ENCODE measurements around the gene BCAS1. TPM values are rescaled to one million over a fixed set of nuclear protein-coding genes. Genes with fewer than 3 reads are reported as not detected.

Gene BCAS1
- total and polyA plus RNA-seq, 2 donors: 0.38 to 1.5 TPM

DNA sequence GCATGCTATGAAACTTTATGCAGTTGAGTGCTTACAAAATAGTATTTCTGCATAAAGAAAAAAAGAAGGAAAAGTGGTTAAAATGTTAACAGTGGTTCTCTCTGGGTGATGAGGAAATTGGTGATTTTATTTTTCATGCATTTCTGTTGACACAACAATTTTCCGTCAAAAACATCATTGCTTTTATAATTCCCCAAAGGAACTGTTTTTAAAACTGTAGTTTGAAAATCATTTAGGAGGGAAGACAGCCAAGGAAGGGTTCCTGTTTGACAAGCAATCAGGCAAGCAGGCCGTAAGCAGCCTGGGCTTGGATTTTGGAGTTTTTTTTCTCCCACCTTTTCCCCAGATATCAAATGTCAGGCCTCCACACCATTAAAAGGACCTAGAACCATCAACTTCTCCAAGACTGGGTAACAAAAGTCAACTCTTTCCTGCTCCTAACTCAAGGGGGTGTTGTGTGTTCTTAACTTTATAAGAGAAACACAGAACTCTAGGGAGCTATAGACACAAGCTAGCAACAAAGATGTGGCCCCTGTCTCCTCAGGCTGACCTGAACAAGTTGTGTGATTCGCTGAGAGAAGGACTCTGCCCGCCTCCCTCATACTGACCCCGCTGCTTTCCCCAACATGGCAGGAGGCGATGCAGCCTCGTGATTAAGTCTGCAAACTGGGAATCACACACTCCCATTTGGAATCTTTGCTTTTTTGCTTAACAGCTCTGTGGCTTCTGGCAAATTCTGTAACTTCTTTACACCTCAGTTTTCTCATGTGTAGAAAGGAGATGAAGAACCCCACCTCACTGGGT lies 146.6 kb downstream of the BCAS1 start:
- peaks cover 0 to 3% of the 10 kb centered on the region in 2 donors for H3K4me1 ChIP-seq (ENCODE audit: control insufficient read depth in 2 of 2, insufficient read depth in 2 of 2, low read length in 2 of 2)
- 97% methylated on average over 7 of the region's 7 CpGs for WGBS
- H3K36me3 ChIP-seq (ENCODE audit: control insufficient read depth in 2 of 2, insufficient read depth in 2 of 2, low read length in 1 of 2): no peaks in the 10 kb centered on the region
- no peak overlapping the region for H3K4me3 ChIP-seq (ENCODE audit: low read length in 2 of 2)
- no peaks in the 10 kb centered on the region for H3K27me3 ChIP-seq (ENCODE audit: control insufficient read depth in 2 of 2, insufficient read depth in 1 of 2, low read length in 1 of 2)
- peak overlapping the region in 1 of 2 donors; percentile 59 for H3K27ac ChIP-seq (ENCODE audit: low read depth in 1 of 2, low read length in 1 of 2)
- DNase-seq (ENCODE audit: low read depth in 6 of 9, low spot score in 9 of 9): no peak
- no peaks in the 10 kb centered on the region for H3K9me3 ChIP-seq (ENCODE audit: control insufficient read depth in 2 of 2, insufficient read depth in 1 of 2, low read length in 1 of 2)

DNA sequence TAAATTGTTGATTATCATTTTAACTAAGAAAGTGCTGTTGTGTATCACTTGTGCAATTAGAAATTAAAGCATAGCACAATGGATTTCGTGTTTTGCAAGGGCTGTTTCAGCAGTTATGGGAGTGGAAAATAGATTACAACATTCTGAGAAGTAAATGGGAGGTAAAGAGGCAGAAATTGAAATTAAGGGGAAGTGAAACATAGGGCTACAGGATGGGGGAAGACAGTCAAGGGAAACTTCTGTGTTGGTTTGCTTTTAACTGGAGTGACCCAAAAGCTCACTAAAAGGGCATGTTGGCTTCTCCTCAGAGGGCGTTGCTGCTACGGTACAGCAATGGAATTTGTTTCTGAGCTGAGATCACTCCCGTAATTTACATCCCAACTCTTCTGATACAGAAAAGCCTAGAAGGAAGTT lies 147.5 kb downstream of the BCAS1 start:
- 45% methylated on average over 4 of the region's 4 CpGs for WGBS
- peaks cover 0 to 3% of the 10 kb centered on the region in 2 donors for H3K4me1 ChIP-seq (ENCODE audit: control insufficient read depth in 2 of 2, insufficient read depth in 2 of 2, low read length in 2 of 2)

DNA sequence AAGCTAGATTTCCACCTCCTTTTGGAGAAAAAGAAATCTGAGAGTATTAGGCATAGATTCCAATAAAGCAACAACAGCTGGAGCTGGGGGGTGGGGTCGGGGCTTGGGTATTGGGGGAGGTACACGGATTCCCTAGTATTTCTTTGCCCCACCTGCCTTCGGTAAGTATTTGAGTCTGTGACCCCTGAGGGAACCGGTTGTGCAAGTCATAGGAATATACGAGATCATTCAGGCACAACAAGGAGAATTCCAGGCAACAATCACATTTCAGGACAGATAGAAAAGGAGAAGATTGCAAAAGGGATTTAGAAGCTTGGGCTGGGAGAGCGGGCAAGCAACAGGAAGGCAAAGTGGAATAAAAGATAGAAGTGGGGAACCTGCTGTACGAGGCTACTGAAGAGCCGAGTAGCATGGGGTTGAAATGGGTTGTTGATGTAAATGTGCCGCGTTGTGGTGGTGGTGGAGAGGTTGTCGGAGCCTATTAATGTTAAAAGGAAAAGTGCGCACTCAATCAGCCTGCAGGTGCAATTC lies 148.9 kb downstream of the BCAS1 start:
- Histone ChIP-seq H3K27ac (ENCODE audit: low read depth in 1 of 2, low read length in 1 of 2) (no peak overlapping the region), H3K27me3 (ENCODE audit: control insufficient read depth in 2 of 2, insufficient read depth in 1 of 2, low read length in 1 of 2) (no peaks in the 10 kb centered on the region), H3K36me3 (ENCODE audit: control insufficient read depth in 2 of 2, insufficient read depth in 2 of 2, low read length in 1 of 2) (no peaks in the 10 kb centered on the region), H3K4me1 (ENCODE audit: control insufficient read depth in 2 of 2, insufficient read depth in 2 of 2, low read length in 2 of 2) (peaks cover 0 to 9% of the 10 kb centered on the region in 2 donors), H3K4me3 (ENCODE audit: low read length in 2 of 2) (no peak overlapping the region), H3K9me3 (ENCODE audit: control insufficient read depth in 2 of 2, insufficient read depth in 1 of 2, low read length in 1 of 2) (no peaks in the 10 kb centered on the region)
- DNase-seq (ENCODE audit: low read depth in 6 of 9, low spot score in 9 of 9): no peak
- 97% methylated on average over 12 of the region's 12 CpGs for WGBS

More for the DNA sequence above, 147.5 kb downstream of the BCAS1 start:
- no peaks in the 10 kb centered on the region for H3K36me3 ChIP-seq (ENCODE audit: control insufficient read depth in 2 of 2, insufficient read depth in 2 of 2, low read length in 1 of 2)
- no peaks in the 10 kb centered on the region for H3K9me3 ChIP-seq (ENCODE audit: control insufficient read depth in 2 of 2, insufficient read depth in 1 of 2, low read length in 1 of 2)
- H3K27me3 ChIP-seq (ENCODE audit: control insufficient read depth in 2 of 2, insufficient read depth in 1 of 2, low read length in 1 of 2): no peaks in the 10 kb centered on the region
- H3K27ac ChIP-seq (ENCODE audit: low read depth in 1 of 2, low read length in 1 of 2): peak overlapping the region in 1 of 2 donors; percentile 65
- no peak for DNase-seq (ENCODE audit: low read depth in 6 of 9, low spot score in 9 of 9)
- H3K4me3 ChIP-seq (ENCODE audit: low read length in 2 of 2): no peak overlapping the region

DNA sequence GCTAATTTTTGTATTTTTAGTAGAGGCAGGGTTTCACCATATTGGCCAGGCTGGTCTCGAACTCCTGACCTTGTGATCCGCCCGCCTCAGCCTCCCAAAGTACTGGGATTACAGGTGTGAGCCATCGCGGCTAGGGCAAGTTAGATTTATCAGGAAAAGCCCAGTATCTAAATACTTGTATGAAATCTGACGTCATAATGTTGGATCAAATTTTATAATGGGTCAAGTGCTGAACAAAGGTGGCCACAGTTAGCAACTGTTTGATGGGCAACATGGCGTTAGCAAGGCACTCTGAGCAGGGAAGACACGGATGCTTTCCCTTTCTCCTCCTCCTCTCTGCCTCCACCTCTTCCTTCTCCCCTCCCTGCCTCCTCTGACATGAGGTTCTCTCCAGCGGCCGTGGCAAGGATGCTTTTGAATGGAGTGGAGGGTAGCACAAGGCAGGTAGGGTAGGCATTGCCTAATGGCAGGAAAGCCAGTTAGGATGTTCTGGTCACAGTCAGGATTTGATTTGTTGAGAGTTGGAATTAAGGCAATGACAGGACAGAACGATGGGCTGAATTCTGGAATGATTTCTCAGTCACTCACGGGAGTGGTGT lies 149.6 kb downstream of the BCAS1 start:
- no peak for DNase-seq (ENCODE audit: low read depth in 6 of 9, low spot score in 9 of 9)
- Histone ChIP-seq H3K36me3 (ENCODE audit: control insufficient read depth in 2 of 2, insufficient read depth in 2 of 2, low read length in 1 of 2) (no peaks in the 10 kb centered on the region), H3K27ac (ENCODE audit: low read depth in 1 of 2, low read length in 1 of 2) (no peak overlapping the region), H3K9me3 (ENCODE audit: control insufficient read depth in 2 of 2, insufficient read depth in 1 of 2, low read length in 1 of 2) (no peaks in the 10 kb centered on the region), H3K4me1 (ENCODE audit: control insufficient read depth in 2 of 2, insufficient read depth in 2 of 2, low read length in 2 of 2) (peaks cover 3 to 15% of the 10 kb centered on the region in 2 donors), H3K27me3 (ENCODE audit: control insufficient read depth in 2 of 2, insufficient read depth in 1 of 2, low read length in 1 of 2) (no peaks in the 10 kb centered on the region), H3K4me3 (ENCODE audit: low read length in 2 of 2) (no peak overlapping the region)
- WGBS: 95% methylated on average over 12 of the region's 12 CpGs

DNA sequence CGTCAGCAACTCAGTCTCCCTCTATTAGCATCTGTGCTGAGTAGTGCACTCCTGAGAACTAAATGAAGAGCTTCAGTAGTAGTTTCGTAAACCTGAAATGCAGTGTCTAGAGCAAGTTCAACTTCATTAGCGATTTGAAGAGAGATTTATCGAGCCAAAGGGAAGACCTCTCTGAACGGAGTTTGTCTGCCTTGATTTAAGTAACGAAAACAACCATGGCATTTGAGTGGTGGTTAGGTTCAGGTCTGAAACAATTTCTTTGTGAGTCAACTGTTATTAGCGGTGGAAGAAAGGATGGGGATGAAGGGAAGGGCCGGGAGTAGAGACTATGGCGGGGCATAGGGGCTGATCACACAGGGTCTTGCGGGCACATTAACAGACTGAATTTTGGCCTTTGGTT lies 150.5 kb downstream of the BCAS1 start:
- H3K9me3 ChIP-seq (ENCODE audit: control insufficient read depth in 2 of 2, insufficient read depth in 1 of 2, low read length in 1 of 2): no peaks in the 10 kb centered on the region
- H3K27ac ChIP-seq (ENCODE audit: low read depth in 1 of 2, low read length in 1 of 2): no peak overlapping the region
- no peak for DNase-seq (ENCODE audit: low read depth in 6 of 9, low spot score in 9 of 9)
- H3K27me3 ChIP-seq (ENCODE audit: control insufficient read depth in 2 of 2, insufficient read depth in 1 of 2, low read length in 1 of 2): no peaks in the 10 kb centered on the region
- H3K36me3 ChIP-seq (ENCODE audit: control insufficient read depth in 2 of 2, insufficient read depth in 2 of 2, low read length in 1 of 2): no peaks in the 10 kb centered on the region
- 98% methylated on average over 10 of the region's 10 CpGs for WGBS
- no peak overlapping the region for H3K4me3 ChIP-seq (ENCODE audit: low read length in 2 of 2)
- H3K4me1 ChIP-seq (ENCODE audit: control insufficient read depth in 2 of 2, insufficient read depth in 2 of 2, low read length in 2 of 2): peaks cover 6 to 21% of the 10 kb centered on the region in 2 donors

DNA sequence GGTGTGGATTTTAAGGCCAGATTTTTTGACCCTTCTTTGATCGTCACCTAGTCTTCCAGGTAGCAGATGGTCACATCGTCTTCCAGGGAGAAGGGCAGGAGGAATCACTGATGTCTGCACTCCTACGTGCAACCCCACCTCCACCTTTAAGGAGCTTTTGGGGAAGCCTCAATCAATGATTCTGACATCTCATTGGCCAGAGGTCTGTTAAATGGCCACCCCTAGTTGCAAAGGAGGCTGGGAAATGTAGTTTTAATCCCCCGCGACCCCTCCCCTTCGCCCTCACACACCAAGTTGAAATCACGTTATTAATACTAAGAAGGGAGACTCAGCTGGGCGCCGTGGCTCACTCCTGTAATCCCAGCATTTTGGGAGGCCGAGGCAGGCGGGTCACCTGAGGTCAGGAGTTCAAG lies 151.4 kb downstream of the BCAS1 start:
- Histone ChIP-seq H3K27ac (ENCODE audit: low read depth in 1 of 2, low read length in 1 of 2) (no peak overlapping the region), H3K27me3 (ENCODE audit: control insufficient read depth in 2 of 2, insufficient read depth in 1 of 2, low read length in 1 of 2) (no peaks in the 10 kb centered on the region), H3K9me3 (ENCODE audit: control insufficient read depth in 2 of 2, insufficient read depth in 1 of 2, low read length in 1 of 2) (no peaks in the 10 kb centered on the region), H3K36me3 (ENCODE audit: control insufficient read depth in 2 of 2, insufficient read depth in 2 of 2, low read length in 1 of 2) (no peaks in the 10 kb centered on the region), H3K4me3 (ENCODE audit: low read length in 2 of 2) (no peak overlapping the region), H3K4me1 (ENCODE audit: control insufficient read depth in 2 of 2, insufficient read depth in 2 of 2, low read length in 2 of 2) (peaks cover 11 to 31% of the 10 kb centered on the region in 2 donors)
- DNase-seq (ENCODE audit: low read depth in 6 of 9, low spot score in 9 of 9): peak in 1 of 9 donors; percentile 34
- 92% methylated on average over 11 of the region's 11 CpGs for WGBS

DNA sequence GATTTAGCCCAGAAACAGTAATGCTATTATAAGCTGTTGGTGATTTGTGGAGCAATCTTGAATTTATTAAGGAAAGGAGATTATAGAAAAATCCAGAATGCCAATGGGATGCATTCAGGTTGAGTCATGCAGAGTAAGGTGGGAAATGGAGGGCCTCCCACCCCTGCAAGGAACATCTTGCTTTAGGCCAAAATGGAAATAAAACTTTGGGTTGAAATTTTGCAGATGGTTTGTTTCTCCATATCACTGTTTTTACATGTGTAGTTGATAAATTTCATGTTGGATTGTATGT lies 152.4 kb downstream of the BCAS1 start:
- Histone ChIP-seq H3K4me1 (ENCODE audit: control insufficient read depth in 2 of 2, insufficient read depth in 2 of 2, low read length in 2 of 2) (peaks cover 11 to 31% of the 10 kb centered on the region in 2 donors), H3K27ac (ENCODE audit: low read depth in 1 of 2, low read length in 1 of 2) (no peak overlapping the region), H3K36me3 (ENCODE audit: control insufficient read depth in 2 of 2, insufficient read depth in 2 of 2, low read length in 1 of 2) (no peaks in the 10 kb centered on the region), H3K27me3 (ENCODE audit: control insufficient read depth in 2 of 2, insufficient read depth in 1 of 2, low read length in 1 of 2) (no peaks in the 10 kb centered on the region), H3K4me3 (ENCODE audit: low read length in 2 of 2) (no peak overlapping the region), H3K9me3 (ENCODE audit: control insufficient read depth in 2 of 2, insufficient read depth in 1 of 2, low read length in 1 of 2) (no peaks in the 10 kb centered on the region)
- no peak for DNase-seq (ENCODE audit: low read depth in 6 of 9, low spot score in 9 of 9)

DNA sequence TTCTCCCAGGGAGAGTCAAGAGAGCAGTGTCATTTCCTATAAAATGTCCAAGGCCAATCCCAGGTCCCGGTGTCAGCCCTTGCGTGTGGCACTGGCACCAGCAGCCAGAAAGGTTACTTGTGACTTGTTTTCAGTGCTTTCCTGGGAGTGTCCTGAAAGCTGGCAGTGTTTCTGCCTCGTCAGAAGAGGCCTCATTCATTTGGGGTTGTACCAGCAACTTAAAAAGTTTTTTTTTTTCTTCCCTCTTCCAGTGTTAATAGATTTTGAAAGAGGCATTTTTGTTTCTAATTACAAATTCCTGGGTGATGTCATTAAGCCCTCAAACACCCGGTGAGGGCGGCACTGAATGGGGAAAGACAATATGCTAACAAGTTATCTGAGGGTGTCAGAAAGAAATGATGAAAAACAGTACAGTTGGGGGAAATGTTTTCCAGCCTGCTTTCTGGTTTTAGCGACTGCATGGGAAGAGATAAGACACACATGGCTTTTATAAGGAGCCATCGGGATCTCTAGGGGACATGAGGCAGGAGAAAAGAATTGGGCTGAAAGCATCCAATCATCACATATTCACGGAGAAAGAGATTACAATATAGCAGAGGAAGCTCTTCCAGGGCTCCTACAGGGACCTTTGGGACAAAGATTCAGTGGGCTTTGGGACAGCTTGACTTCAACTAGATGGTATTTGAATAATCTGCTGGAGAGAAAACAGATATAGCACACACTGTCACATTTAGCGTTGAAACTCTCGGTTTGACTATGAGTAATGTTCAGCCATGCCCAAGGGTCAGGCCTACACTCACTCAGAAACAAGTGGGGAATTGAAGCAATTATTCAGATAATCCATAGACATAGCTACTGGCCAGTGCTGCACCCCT lies 153.0 kb downstream of the BCAS1 start:
- H3K36me3 ChIP-seq (ENCODE audit: control insufficient read depth in 2 of 2, insufficient read depth in 2 of 2, low read length in 1 of 2): no peaks in the 10 kb centered on the region
- H3K27ac ChIP-seq (ENCODE audit: low read depth in 1 of 2, low read length in 1 of 2): peak overlapping the region in 1 of 2 donors; percentile 33
- WGBS: 77% methylated on average over 10 of the region's 10 CpGs
- DNase-seq (ENCODE audit: low read depth in 6 of 9, low spot score in 9 of 9): no peak
- H3K4me1 ChIP-seq (ENCODE audit: control insufficient read depth in 2 of 2, insufficient read depth in 2 of 2, low read length in 2 of 2): peaks cover 11 to 31% of the 10 kb centered on the region in 2 donors
- no peaks in the 10 kb centered on the region for H3K9me3 ChIP-seq (ENCODE audit: control insufficient read depth in 2 of 2, insufficient read depth in 1 of 2, low read length in 1 of 2)
- H3K4me3 ChIP-seq (ENCODE audit: low read length in 2 of 2): no peak overlapping the region
- H3K27me3 ChIP-seq (ENCODE audit: control insufficient read depth in 2 of 2, insufficient read depth in 1 of 2, low read length in 1 of 2): no peaks in the 10 kb centered on the region

DNA sequence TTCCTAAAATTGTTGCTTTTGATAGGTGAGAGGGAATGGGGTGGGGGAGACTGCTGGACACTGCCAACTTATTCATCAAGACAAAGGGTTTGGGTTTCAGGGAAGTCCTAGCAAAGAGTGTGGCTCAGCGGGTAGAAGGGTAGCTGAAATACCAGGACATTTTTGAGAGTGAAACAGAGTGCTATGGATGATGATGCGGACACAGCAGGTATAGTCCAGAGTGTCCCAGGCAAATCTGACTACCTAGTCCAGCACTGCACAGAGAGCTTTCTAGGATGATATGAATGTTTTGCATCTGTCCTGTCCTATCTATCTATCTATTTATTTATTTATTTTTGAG lies 154.3 kb downstream of the BCAS1 start:
- no peaks in the 10 kb centered on the region for H3K36me3 ChIP-seq (ENCODE audit: control insufficient read depth in 2 of 2, insufficient read depth in 2 of 2, low read length in 1 of 2)
- peak overlapping the region; percentile 67 to 81 for H3K4me3 ChIP-seq (ENCODE audit: low read length in 2 of 2)
- DNase-seq (ENCODE audit: low read depth in 6 of 9, low spot score in 9 of 9): no peak
- H3K4me1 ChIP-seq (ENCODE audit: control insufficient read depth in 2 of 2, insufficient read depth in 2 of 2, low read length in 2 of 2): peaks cover 11 to 31% of the 10 kb centered on the region in 2 donors
- H3K27me3 ChIP-seq (ENCODE audit: control insufficient read depth in 2 of 2, insufficient read depth in 1 of 2, low read length in 1 of 2): no peaks in the 10 kb centered on the region
- H3K27ac ChIP-seq (ENCODE audit: low read depth in 1 of 2, low read length in 1 of 2): peak overlapping the region; percentile 31 to 91
- H3K9me3 ChIP-seq (ENCODE audit: control insufficient read depth in 2 of 2, insufficient read depth in 1 of 2, low read length in 1 of 2): peaks cover 0 to 3% of the 10 kb centered on the region in 2 donors
- WGBS: 67% methylated on average over 2 of the region's 2 CpGs

Measured in thymus (tissue), 11 donors.